Liver (tissue), 9 donors: ENCODE results near the gene LAMTOR2. TPM values are rescaled to one million over a fixed set of nuclear protein-coding genes. Genes with fewer than 3 reads are reported as not detected.
"Not testable (repeated sequence)": the region's sequence is repeated elsewhere in the genome, so short reads cannot be mapped to it uniquely, and the experiment has no call there.

Experiments used
- DNase-seq: peaks from one replicate; pipeline ENCODE4 v3.0.0-alpha.2; 2017; ENCODE audit warnings: low spot score
- H3K27ac ChIP-seq, 2 donors: one replicate each; pipeline ENCODE4 v1.7.0; 2013; ENCODE audit warnings: inconsistent platforms in 2 of 2, low read length in 2 of 2, control low read depth in 1 of 2, low read depth in 1 of 2, mild to moderate bottlenecking in 1 of 2
- H3K27me3 ChIP-seq, 4 donors: one replicate each; pipeline versions ENCODE4 v1.6.1 to v1.7.0; 2013; ENCODE audit warnings: low read length in 3 of 4, inconsistent platforms in 1 of 4, mild to moderate bottlenecking in 1 of 4, moderate library complexity in 1 of 4; ENCODE audit not compliant: control insufficient read depth in 4 of 4, insufficient read depth in 4 of 4
- H3K36me3 ChIP-seq, 4 donors: one replicate each; pipeline versions ENCODE4 v1.6.1 to v1.7.0; 2013; ENCODE audit warnings: low read length in 3 of 4, mild to moderate bottlenecking in 3 of 4, low read depth in 1 of 4, moderate library complexity in 1 of 4; ENCODE audit not compliant: control insufficient read depth in 4 of 4, insufficient read depth in 3 of 4
- H3K4me1 ChIP-seq, 4 donors: one replicate each; pipeline versions ENCODE4 v1.6.1 to v1.7.0; 2013; ENCODE audit warnings: low read length in 3 of 4, mild to moderate bottlenecking in 3 of 4, moderate library complexity in 1 of 4; ENCODE audit not compliant: control insufficient read depth in 4 of 4, insufficient read depth in 4 of 4
- H3K4me3 ChIP-seq, 3 donors: one replicate each; pipeline versions ENCODE4 v1.6.1 to v1.7.0; 2013; ENCODE audit warnings: low read length in 3 of 3, control low read depth in 1 of 3, low read depth in 1 of 3, mild to moderate bottlenecking in 1 of 3
- H3K9ac ChIP-seq, 2 donors: one replicate each; pipeline ENCODE4 v1.7.0; 2013; ENCODE audit warnings: low read length in 2 of 2, mild to moderate bottlenecking in 2 of 2, moderate library complexity in 2 of 2, control low read depth in 1 of 2, low read depth in 1 of 2
- H3K9me3 ChIP-seq, 4 donors: one replicate each; pipeline versions ENCODE4 v1.6.1 to v1.7.0; 2013; ENCODE audit warnings: low read length in 3 of 4; ENCODE audit not compliant: control insufficient read depth in 4 of 4
- ATF3 ChIP-seq: IDR thresholded peaks from 2 replicates; pipeline ENCODE4 v1.6.1; 2016; ENCODE audit warnings: antibody characterized with exemption
- CTCF ChIP-seq: fragments of 150-350 bp; IDR thresholded peaks from 2 replicates; pipeline ENCODE4 v1.5.1; 2017; ENCODE audit warnings: improper control_type of control experiment, low read depth, low read length; ENCODE audit not compliant: missing input control
- EGR1 ChIP-seq, 2 donors: IDR thresholded peaks; 2 replicates each; pipeline ENCODE4 v1.6.1; 2016 to 2018; ENCODE audit warnings: antibody characterized with exemption in 2 of 2, low read depth in 2 of 2
- FOXA1 ChIP-seq: IDR thresholded peaks from 2 replicates; pipeline ENCODE4 v1.6.1; 2016; ENCODE audit warnings: antibody characterized with exemption
- FOXA2 ChIP-seq: IDR thresholded peaks from 2 replicates; pipeline ENCODE4 v1.6.1; 2016; ENCODE audit warnings: antibody characterized with exemption
- GABPA ChIP-seq, 2 donors: IDR thresholded peaks in 1 of 2; conservative IDR thresholded peaks in 1 of 2; 2 replicates each; pipeline ENCODE4 v1.6.1; 2016; ENCODE audit warnings: antibody characterized with exemption in 2 of 2, mild to moderate bottlenecking in 1 of 2, moderate library complexity in 1 of 2
- HNF4A ChIP-seq, 2 donors: conservative IDR thresholded peaks; 2 replicates each; pipeline ENCODE4 v1.6.1; 2016; ENCODE audit warnings: antibody characterized with exemption in 2 of 2, mild to moderate bottlenecking in 2 of 2
- HNF4G ChIP-seq: IDR thresholded peaks from 2 replicates; pipeline ENCODE4 v1.6.1; 2016; ENCODE audit warnings: antibody characterized with exemption
- MAX ChIP-seq: IDR thresholded peaks from 2 replicates; pipeline ENCODE4 v1.6.1; 2016; ENCODE audit warnings: antibody characterized with exemption
- NR2F2 ChIP-seq: IDR thresholded peaks from 2 replicates; pipeline ENCODE4 v1.6.1; 2016; ENCODE audit warnings: antibody characterized with exemption
- REST ChIP-seq: IDR thresholded peaks from 2 replicates; pipeline ENCODE4 v1.6.1; 2016; ENCODE audit warnings: antibody characterized with exemption, mild to moderate bottlenecking
- RXRA ChIP-seq, 2 donors: IDR thresholded peaks; 2 replicates each; pipeline ENCODE4 v1.6.1; 2017 to 2018; ENCODE audit warnings: antibody characterized with exemption in 2 of 2, mild to moderate bottlenecking in 1 of 2
- TAF1 ChIP-seq: conservative IDR thresholded peaks from 2 replicates; pipeline ENCODE4 v1.6.1; 2016; ENCODE audit warnings: antibody characterized with exemption, mild to moderate bottlenecking
- YY1 ChIP-seq: IDR thresholded peaks from 2 replicates; pipeline ENCODE4 v1.6.1; 2016; ENCODE audit warnings: antibody characterized with exemption, mild to moderate bottlenecking
- ZBTB33 ChIP-seq: IDR thresholded peaks from 2 replicates; pipeline ENCODE4 v1.6.1; 2016; ENCODE audit warnings: antibody characterized with exemption
- WGBS: extraction: QIAGEN DNeasy Blood & Tissue Kit; methylation state at CpG from one replicate; pipeline ENCODE4 v1.1.7; 2013; 5-methylcytosine and 5-hydroxymethylcytosine counted together
- polyA plus RNA-seq, 2 donors: library from polyadenylated mRNA; stranded (reverse) in 1 of 2; unstranded in 1 of 2; fragments of 200-250 nt in 1 of 2; fragments of >200 nt in 1 of 2; fragmentation: Nextera tagmentation in 1 of 2; extraction: Ambion mirVana in 1 of 2; gene quantifications; one replicate each; pipeline versions ENCODE4 v1.2.1 to v1.2.3, GENCODE V29; 2013 to 2015
- total RNA-seq, 2 donors: library from RNA; depleted of rRNA; stranded (reverse); fragments of >200 nt; gene quantifications; one replicate each; pipeline ENCODE4 v1.2.3, GENCODE V29; 2014
- donor health status: healthy.
- donor health status: healthy.
- donor health status: healthy.
- donor health status: healthy.
- donor health status: healthy.

The LAMTOR2 gene
- total and polyA plus RNA-seq, 4 donors, result 30.4 to 152 (median 79.0) TPM

GRCh38 chr1:156033011-156033410 lies 21.6 kb upstream of the LAMTOR2 start:
- Histone ChIP-seq H3K4me1 (no peaks in the 10 kb centered on the region), H3K9ac (no peak overlapping the region), H3K4me3 (no peak overlapping the region), H3K36me3 (peaks cover 0 to 11% (median 3%) of the 10 kb centered on the region in 4 donors), H3K27ac (no peak overlapping the region), H3K9me3 (no peaks in the 10 kb centered on the region), H3K27me3 (no peaks in the 10 kb centered on the region)
- 71% methylated on average over 6 of the region's 6 CpGs for WGBS
- no peak for DNase-seq
- TF ChIP-seq FOXA1, result no peak
- no peak for TF ChIP-seq EGR1 (IDR thresholded peaks at IDR 0.05; ENCODE audit: low read depth in 2 of 2)
- TF ChIP-seq GABPA (IDR thresholded peaks at IDR 0.05 in 1 of 2, conservative IDR thresholded peaks at IDR 0.05 in 1 of 2), result no peak
- TF ChIP-seq HNF4A (conservative IDR thresholded peaks at IDR 0.05), result no peak
- no peak for TF ChIP-seq ZBTB33
- TF ChIP-seq NR2F2, result no peak
- no peak for TF ChIP-seq HNF4G
- TF ChIP-seq CTCF, result no peak

GRCh38 chr1:156034991-156035390 lies 19.6 kb upstream of the LAMTOR2 start:
- H3K4me1 ChIP-seq, result not testable (repeated sequence)

GRCh38 chr1:156042828-156043227 lies 11.8 kb upstream of the LAMTOR2 start:
- WGBS, result 93% methylated on average over 3 of the region's 3 CpGs
- Histone ChIP-seq H3K4me1 (peaks cover 0 to 3% (median 0%) of the 10 kb centered on the region in 4 donors), H3K27ac (no peak overlapping the region), H3K9me3 (no peaks in the 10 kb centered on the region), H3K4me3 (no peak overlapping the region), H3K27me3 (no peaks in the 10 kb centered on the region), H3K36me3 (peaks cover 5 to 30% (median 17%) of the 10 kb centered on the region in 4 donors), H3K9ac (no peak overlapping the region)
- TF ChIP-seq ATF3 (no peak), YY1 (no peak), NR2F2 (no peak), MAX (no peak), CTCF (no peak), RXRA (IDR thresholded peaks at IDR 0.05) (no peak), TAF1 (no peak), FOXA1 (no peak), EGR1 (IDR thresholded peaks at IDR 0.05; ENCODE audit: low read depth in 2 of 2) (no peak), HNF4A (conservative IDR thresholded peaks at IDR 0.05) (no peak), REST (no peak), FOXA2 (no peak)
- DNase-seq, result no peak

More at GRCh38 chr1:156034991-156035390, 19.6 kb upstream of the LAMTOR2 start:
- H3K9me3 ChIP-seq, H3K4me3 ChIP-seq, H3K9ac ChIP-seq, DNase-seq, H3K27me3 ChIP-seq, H3K27ac ChIP-seq: not testable (repeated sequence)
- peaks cover 0 to 11% (median 3%) of the 10 kb centered on the region in 4 donors for H3K36me3 ChIP-seq
- WGBS, result 97% methylated on average over 4 of the region's 4 CpGs
